SU-DHL-6 (cell line): Measurements from ENCODE around the gene COBLL1.

Experiments
- H2AFZ ChIP-seq: fragments of 200-600 bp; sonication (generic); 2 replicates; pipeline ENCODE4 v1.6.1; 2014; ENCODE audit warnings: low read depth, mild to moderate bottlenecking, moderate library complexity, mixed read lengths, antibody characterized with exemption, low read length; ENCODE audit not compliant: severe bottlenecking
- H3F3A ChIP-seq: fragments of 200-600 bp; shearing (Covaris generic); 2 replicates; pipeline ENCODE4 v1.6.0; 2016; ENCODE audit warnings: antibody characterized with exemption, mild to moderate bottlenecking; ENCODE audit not compliant: insufficient read depth
- H3K27ac ChIP-seq: fragments of 200-600 bp; sonication (generic); 2 replicates; pipeline ENCODE4 v1.5.1; 2016; ENCODE audit warnings: low read depth, mild to moderate bottlenecking, low read length, moderate library complexity, mixed read lengths
- H3K27me3 ChIP-seq: fragments of 200-600 bp; sonication (generic), shearing (Covaris generic); 2 replicates; pipeline ENCODE4 v1.6.0; 2014; ENCODE audit warnings: mild to moderate bottlenecking, low read length
- H3K36me3 ChIP-seq: fragments of 200-600 bp; sonication (generic); 2 replicates; pipeline ENCODE4 v1.6.1; 2014; ENCODE audit warnings: mild to moderate bottlenecking, low read length, mixed read lengths
- H3K4me2 ChIP-seq: fragments of 300-600, 200-600 bp; shearing (Covaris generic), sonication (generic); 2 replicates; pipeline ENCODE4 v1.6.0; 2014; ENCODE audit warnings: low read length, low read depth, mild to moderate bottlenecking; ENCODE audit not compliant: poor library complexity, severe bottlenecking
- H3K4me3 ChIP-seq: fragments of 200-600 bp; sonication (generic); 2 replicates; pipeline ENCODE4 v1.5.1; 2014; ENCODE audit warnings: antibody characterized with exemption, low read length, mild to moderate bottlenecking, mixed read lengths; ENCODE audit not compliant: insufficient read depth, poor library complexity, severe bottlenecking
- H3K79me2 ChIP-seq: fragments of 200-600 bp; sonication (generic); 2 replicates; pipeline ENCODE4 v1.6.1; 2014; ENCODE audit warnings: mild to moderate bottlenecking, low read length, moderate library complexity; ENCODE audit not compliant: insufficient read depth
- H3K9ac ChIP-seq: fragments of 200-600 bp; sonication (generic); 2 replicates; pipeline ENCODE4 v1.7.0; 2014; ENCODE audit warnings: mild to moderate bottlenecking, low read length
- H3K9me2 ChIP-seq: fragments of 200-600 bp; sonication (generic); replicated peaks from 2 replicates; pipeline ENCODE4 v1.6.1; 2014; ENCODE audit warnings: low read length; ENCODE audit not compliant: insufficient read depth
- H3K9me3 ChIP-seq: fragments of 200-600 bp; sonication (generic); 2 replicates; pipeline ENCODE4 v1.6.1; 2014; ENCODE audit warnings: low read length, mixed read lengths; ENCODE audit not compliant: insufficient read depth
- H4K20me1 ChIP-seq: fragments of 200-600 bp; sonication (generic); 2 replicates; pipeline ENCODE4 v1.6.1; 2014; ENCODE audit warnings: low read depth, mild to moderate bottlenecking, antibody characterized with exemption, low read length, moderate library complexity, mixed read lengths
- EZH2phosphoT487 ChIP-seq: fragments of 200-600 bp; sonication (generic), shearing (Covaris generic); conservative IDR thresholded peaks from 2 replicates; pipeline ENCODE4 v1.6.1; 2018; ENCODE audit warnings: mild to moderate bottlenecking, antibody characterized with exemption, low read length, moderate library complexity, mixed read lengths
- TF ChIP-seq, protein P1 (sequence below): fragments of 200-600 bp; sonication (generic); IDR thresholded peaks from one replicate; pipeline ENCODE4 v1.5.1; 2017; ENCODE audit warnings: antibody characterized with exemption, mild to moderate bottlenecking, low read length, moderate library complexity; ENCODE audit not compliant: insufficient read depth, poor library complexity, severe bottlenecking

The COBLL1 gene

DNA sequence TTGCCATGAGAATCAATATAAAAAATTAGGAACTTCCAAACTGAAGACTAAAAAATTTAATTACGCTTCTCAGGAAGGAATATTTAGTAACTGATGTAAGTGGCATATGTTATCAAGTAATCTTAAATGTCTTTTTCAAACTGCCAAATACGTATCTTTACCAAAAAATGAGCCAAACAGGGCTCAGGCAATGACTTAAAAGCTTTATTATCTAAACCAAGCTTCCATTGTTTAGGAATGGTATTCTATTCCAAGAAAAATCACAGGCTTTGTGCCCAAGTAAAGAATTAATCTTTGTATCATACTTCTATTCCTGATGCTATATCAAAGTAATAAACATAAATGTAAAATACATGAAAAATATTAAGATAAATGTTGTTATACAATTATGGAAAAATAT lies 148.7 kb downstream of the COBLL1 start:
- Histone ChIP-seq H4K20me1 (no peaks in the 10 kb centered on the region; the same call in 1 of the 2 replicates), H3K36me3 (no peaks in the 10 kb centered on the region), H3K9me3 (no peaks in the 10 kb centered on the region), H3K79me2 (no peaks in the 10 kb centered on the region), H3F3A (no peaks in the 10 kb centered on the region), H3K9me2 (no peaks in the 10 kb centered on the region), H3K27ac (no peak overlapping the region), H3K4me3 (no peak overlapping the region), H2AFZ (no peak overlapping the region), H3K27me3 (no peaks in the 10 kb centered on the region), H3K4me2 (no peak overlapping the region), H3K9ac (no peak overlapping the region)
- no peak for TF ChIP-seq EZH2phosphoT487
- TF ChIP-seq, protein P1, sequence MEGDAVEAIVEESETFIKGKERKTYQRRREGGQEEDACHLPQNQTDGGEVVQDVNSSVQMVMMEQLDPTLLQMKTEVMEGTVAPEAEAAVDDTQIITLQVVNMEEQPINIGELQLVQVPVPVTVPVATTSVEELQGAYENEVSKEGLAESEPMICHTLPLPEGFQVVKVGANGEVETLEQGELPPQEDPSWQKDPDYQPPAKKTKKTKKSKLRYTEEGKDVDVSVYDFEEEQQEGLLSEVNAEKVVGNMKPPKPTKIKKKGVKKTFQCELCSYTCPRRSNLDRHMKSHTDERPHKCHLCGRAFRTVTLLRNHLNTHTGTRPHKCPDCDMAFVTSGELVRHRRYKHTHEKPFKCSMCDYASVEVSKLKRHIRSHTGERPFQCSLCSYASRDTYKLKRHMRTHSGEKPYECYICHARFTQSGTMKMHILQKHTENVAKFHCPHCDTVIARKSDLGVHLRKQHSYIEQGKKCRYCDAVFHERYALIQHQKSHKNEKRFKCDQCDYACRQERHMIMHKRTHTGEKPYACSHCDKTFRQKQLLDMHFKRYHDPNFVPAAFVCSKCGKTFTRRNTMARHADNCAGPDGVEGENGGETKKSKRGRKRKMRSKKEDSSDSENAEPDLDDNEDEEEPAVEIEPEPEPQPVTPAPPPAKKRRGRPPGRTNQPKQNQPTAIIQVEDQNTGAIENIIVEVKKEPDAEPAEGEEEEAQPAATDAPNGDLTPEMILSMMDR = no peak

DNA sequence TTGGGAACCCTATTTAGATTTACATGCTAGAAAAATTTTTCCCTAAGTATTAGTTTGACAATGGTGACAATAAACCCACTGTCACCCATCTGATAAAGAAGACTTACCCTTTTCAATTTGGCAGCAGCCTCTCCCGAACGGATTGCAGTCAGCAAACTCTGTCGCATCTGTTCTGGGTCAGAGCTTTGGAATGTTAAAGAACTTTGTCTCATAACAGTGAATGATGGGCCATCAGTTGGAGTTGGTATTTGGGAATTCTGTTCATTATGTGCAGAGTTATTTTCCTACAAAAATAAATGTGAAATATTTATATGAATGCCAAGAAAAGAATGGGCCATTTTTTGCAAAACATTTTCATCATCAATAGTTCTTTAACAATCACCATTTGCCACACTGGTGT lies 149.5 kb downstream of the COBLL1 start:
- no peak overlapping the region for H3K27ac ChIP-seq
- H3K9me3 ChIP-seq = no peaks in the 10 kb centered on the region
- no peaks in the 10 kb centered on the region for H3K27me3 ChIP-seq
- H3K36me3 ChIP-seq = no peaks in the 10 kb centered on the region
- no peak overlapping the region for H3K4me2 ChIP-seq
- TF ChIP-seq, protein P1 = no peak
- TF ChIP-seq EZH2phosphoT487 = no peak
- no peaks in the 10 kb centered on the region for H3K79me2 ChIP-seq
- H3F3A ChIP-seq = no peaks in the 10 kb centered on the region
- no peaks in the 10 kb centered on the region for H3K9me2 ChIP-seq
- H4K20me1 ChIP-seq = no peaks in the 10 kb centered on the region; the same call in 1 of the 2 replicates
- H3K9ac ChIP-seq = no peak overlapping the region
- no peak overlapping the region for H3K4me3 ChIP-seq
- no peak overlapping the region for H2AFZ ChIP-seq

DNA sequence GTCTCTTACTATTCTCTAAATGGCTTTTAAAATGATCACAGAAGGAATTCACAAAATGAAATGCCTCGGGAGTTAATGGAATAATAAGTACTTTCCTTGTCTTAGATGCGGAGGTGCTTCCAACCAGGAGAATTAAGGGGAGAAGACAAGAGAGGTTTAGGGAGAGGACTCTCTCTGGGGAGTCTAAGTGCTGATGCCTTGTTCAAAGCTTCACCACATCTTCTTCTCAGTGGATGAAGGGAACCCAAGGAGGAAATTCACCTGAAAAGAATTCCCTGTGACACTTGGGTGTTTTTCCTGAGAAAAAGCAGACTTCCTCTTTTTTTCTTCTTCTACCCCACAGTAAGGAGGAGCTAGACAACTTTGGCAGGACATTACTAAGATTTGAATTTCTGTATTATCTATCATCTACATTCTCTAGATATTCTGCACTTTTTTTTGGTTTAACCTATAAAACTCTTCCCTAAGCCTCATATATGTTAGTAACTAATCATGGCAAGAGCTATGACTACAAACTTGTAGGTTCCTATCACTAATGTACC lies 150.2 kb downstream of the COBLL1 start:
- no peak overlapping the region for H3K9ac ChIP-seq

More for the DNA sequence above, 150.2 kb downstream of the COBLL1 start:
- Histone ChIP-seq H3F3A (no peaks in the 10 kb centered on the region), H3K27ac (no peak overlapping the region), H4K20me1 (no peaks in the 10 kb centered on the region; the same call in 1 of the 2 replicates), H3K36me3 (no peaks in the 10 kb centered on the region), H3K4me2 (no peak overlapping the region), H3K27me3 (no peaks in the 10 kb centered on the region), H3K9me2 (no peaks in the 10 kb centered on the region), H2AFZ (no peak overlapping the region), H3K79me2 (no peaks in the 10 kb centered on the region), H3K9me3 (no peaks in the 10 kb centered on the region), H3K4me3 (no peak overlapping the region)
- no peak for TF ChIP-seq EZH2phosphoT487
- TF ChIP-seq, protein P1 = no peak
